ENCODE measurements around the gene ANKMY2.

DNA sequence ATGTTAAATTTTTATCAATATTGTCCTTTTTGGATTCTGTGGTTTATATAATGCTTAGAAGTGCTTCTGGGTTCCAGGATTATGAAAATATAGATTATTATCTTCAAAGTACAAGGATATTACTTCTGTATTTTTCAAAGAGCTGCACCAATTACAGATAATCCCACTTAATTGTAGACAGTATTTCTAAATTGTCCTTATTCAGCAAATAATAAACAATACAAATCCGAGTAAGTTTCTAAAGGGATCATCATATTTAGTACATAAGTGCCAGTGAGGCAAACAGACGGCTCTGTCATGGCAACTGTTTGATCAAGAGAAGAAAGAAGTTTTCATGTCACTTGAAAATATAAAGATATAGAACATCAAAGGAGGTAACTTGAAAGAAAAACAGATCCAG is 19.2 kb downstream of the ANKMY2 start:
- TF ChIP-seq, protein P1, sequence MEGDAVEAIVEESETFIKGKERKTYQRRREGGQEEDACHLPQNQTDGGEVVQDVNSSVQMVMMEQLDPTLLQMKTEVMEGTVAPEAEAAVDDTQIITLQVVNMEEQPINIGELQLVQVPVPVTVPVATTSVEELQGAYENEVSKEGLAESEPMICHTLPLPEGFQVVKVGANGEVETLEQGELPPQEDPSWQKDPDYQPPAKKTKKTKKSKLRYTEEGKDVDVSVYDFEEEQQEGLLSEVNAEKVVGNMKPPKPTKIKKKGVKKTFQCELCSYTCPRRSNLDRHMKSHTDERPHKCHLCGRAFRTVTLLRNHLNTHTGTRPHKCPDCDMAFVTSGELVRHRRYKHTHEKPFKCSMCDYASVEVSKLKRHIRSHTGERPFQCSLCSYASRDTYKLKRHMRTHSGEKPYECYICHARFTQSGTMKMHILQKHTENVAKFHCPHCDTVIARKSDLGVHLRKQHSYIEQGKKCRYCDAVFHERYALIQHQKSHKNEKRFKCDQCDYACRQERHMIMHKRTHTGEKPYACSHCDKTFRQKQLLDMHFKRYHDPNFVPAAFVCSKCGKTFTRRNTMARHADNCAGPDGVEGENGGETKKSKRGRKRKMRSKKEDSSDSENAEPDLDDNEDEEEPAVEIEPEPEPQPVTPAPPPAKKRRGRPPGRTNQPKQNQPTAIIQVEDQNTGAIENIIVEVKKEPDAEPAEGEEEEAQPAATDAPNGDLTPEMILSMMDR (IDR thresholded peaks at IDR 0.05), result no peak
- TF ChIP-seq POLR2A (IDR thresholded peaks at IDR 0.05), result no peak

All from right lobe of liver (tissue), 4 donors.